Stimulated activated CD4-positive, alpha-beta T cell treated with anti-CD3 and anti-CD28 coated beads, Interleukin-1b, Interleukin-23, amount 100 ng/mL, for 1 hour (primary cell): ENCODE results near the gene DUSP2.
A peak's percentile ranks its signal among the peaks of the same experiment; 100 is the strongest.
"Not testable (repeated sequence)": the region's sequence is repeated elsewhere in the genome, so short reads cannot be mapped to it uniquely, and the experiment has no call there.

Experiments used
- DNase-seq, 2 donors: peaks; one replicate each; pipeline ENCODE4 v3.0.0-alpha.2; 2020; ENCODE audit warnings: low read depth in 2 of 2

The DUSP2 gene

GRCh38 chr2:96163415-96163767, 18.2 kb upstream of the DUSP2 start:
- no peak for DNase-seq

GRCh38 chr2:96161898-96162297, 16.7 kb upstream of the DUSP2 start:
- no peak for DNase-seq

GRCh38 chr2:96160366-96160765, 15.1 kb upstream of the DUSP2 start:
- not testable (repeated sequence) for DNase-seq

- no peak for DNase-seq
Observed at GRCh38 chr2:96159084-96159830, 14.0 kb upstream of the DUSP2 start.

GRCh38 chr2:96158554-96158940, 13.3 kb upstream of the DUSP2 start:
- no peak for DNase-seq

- peak; percentile 60 to 92 for DNase-seq
Observed at GRCh38 chr2:96157649-96158553, 12.7 kb upstream of the DUSP2 start.

- DNase-seq, result no peak
Observed at GRCh38 chr2:96156926-96157648, 11.8 kb upstream of the DUSP2 start.

- DNase-seq, result no peak
Observed at GRCh38 chr2:96156011-96156820, 11.0 kb upstream of the DUSP2 start.

- DNase-seq, result no peak
Observed at GRCh38 chr2:96154506-96155380, 9.5 kb upstream of the DUSP2 start.

GRCh38 chr2:96153991-96154431, 8.8 kb upstream of the DUSP2 start:
- no peak for DNase-seq

- no peak for DNase-seq
Observed at GRCh38 chr2:96153291-96153713, 8.1 kb upstream of the DUSP2 start.

- DNase-seq, result no peak
Observed at GRCh38 chr2:96152304-96153161, 7.3 kb upstream of the DUSP2 start.

- no peak for DNase-seq
Observed at GRCh38 chr2:96151595-96152303, 6.5 kb upstream of the DUSP2 start.

GRCh38 chr2:96150791-96151594, 5.8 kb upstream of the DUSP2 start:
- no peak for DNase-seq

- DNase-seq, result no peak
Observed at GRCh38 chr2:96150007-96150640, 4.9 kb upstream of the DUSP2 start.

GRCh38 chr2:96148410-96149217, 3.4 kb upstream of the DUSP2 start:
- peak; percentile 87 to 90 for DNase-seq
